DOHH2 (cell line): ENCODE data around the gene TMEM9.
A peak's percentile ranks its signal among the peaks of the same experiment; 100 is the strongest.

Experiments
- H3F3A ChIP-seq: fragments of 200-600 bp; sonication (generic), shearing (Covaris generic); 2 replicates; pipeline ENCODE4 v1.6.0; 2016; ENCODE audit warnings: antibody characterized with exemption, mild to moderate bottlenecking; ENCODE audit not compliant: control insufficient read depth, insufficient read depth
- H3K27ac ChIP-seq: fragments of 200-600 bp; sonication (generic); 2 replicates; pipeline ENCODE4 v1.5.1; 2014; ENCODE audit warnings: low read depth, mild to moderate bottlenecking, low read length, moderate library complexity
- H3K27me3 ChIP-seq: fragments of 200-600 bp; sonication (generic); 2 replicates; pipeline ENCODE4 v1.6.1; 2014; ENCODE audit warnings: mild to moderate bottlenecking, low read length, mixed read lengths; ENCODE audit not compliant: control insufficient read depth
- H3K36me3 ChIP-seq: fragments of 200-600 bp; sonication (generic); 2 replicates; pipeline ENCODE4 v1.6.1; 2014; ENCODE audit warnings: mild to moderate bottlenecking, low read length, moderate library complexity, mixed read lengths; ENCODE audit not compliant: control insufficient read depth
- H3K4me1 ChIP-seq: fragments of 200-600 bp; sonication (generic); 2 replicates; pipeline ENCODE4 v1.6.1; 2014; ENCODE audit warnings: mild to moderate bottlenecking, low read length, mixed read lengths; ENCODE audit not compliant: control insufficient read depth
- H3K4me2 ChIP-seq: fragments of 200-600 bp; sonication (generic); 2 replicates; pipeline ENCODE4 v1.6.0; 2014; ENCODE audit warnings: mild to moderate bottlenecking, low read length, moderate library complexity
- H3K4me3 ChIP-seq: fragments of 200-600 bp; sonication (generic); 2 replicates; pipeline ENCODE4 v1.5.1; 2014; ENCODE audit warnings: mild to moderate bottlenecking, low read length, mixed read lengths
- H3K79me2 ChIP-seq: fragments of 200-600 bp; sonication (generic); 2 replicates; pipeline ENCODE4 v1.6.1; 2014; ENCODE audit warnings: mild to moderate bottlenecking, low read length, mixed read lengths; ENCODE audit not compliant: control insufficient read depth
- H3K9me2 ChIP-seq: fragments of 200-600 bp; sonication (generic); replicated peaks from 2 replicates; pipeline ENCODE4 v1.6.1; 2014; ENCODE audit warnings: mild to moderate bottlenecking, low read length, mixed read lengths; ENCODE audit not compliant: control insufficient read depth
- H3K9me3 ChIP-seq: fragments of 200-600 bp; sonication (generic); 2 replicates; pipeline ENCODE4 v1.6.1; 2014; ENCODE audit warnings: antibody characterized with exemption, low read length, mixed read lengths; ENCODE audit not compliant: control insufficient read depth, insufficient read depth
- H4K20me1 ChIP-seq: fragments of 200-600 bp; sonication (generic); 2 replicates; pipeline ENCODE4 v1.6.0; 2014; ENCODE audit warnings: low read depth, mild to moderate bottlenecking, antibody characterized with exemption, low read length, moderate library complexity; ENCODE audit not compliant: control insufficient read depth, insufficient read depth
- EZH2phosphoT487 ChIP-seq: fragments of 200-600 bp; sonication (generic); IDR thresholded peaks from 2 replicates; pipeline ENCODE4 v1.6.1; 2017; ENCODE audit warnings: borderline replicate concordance, mild to moderate bottlenecking, antibody characterized with exemption, low read length, moderate library complexity, mixed read lengths
- TF ChIP-seq, protein P1 (sequence below): fragments of 200-600 bp; sonication (generic); IDR thresholded peaks from one replicate; pipeline ENCODE4 v1.5.1; 2014; ENCODE audit warnings: antibody characterized with exemption, mild to moderate bottlenecking, low read depth, low read length; ENCODE audit not compliant: poor library complexity, severe bottlenecking

TMEM9 gene

DNA sequence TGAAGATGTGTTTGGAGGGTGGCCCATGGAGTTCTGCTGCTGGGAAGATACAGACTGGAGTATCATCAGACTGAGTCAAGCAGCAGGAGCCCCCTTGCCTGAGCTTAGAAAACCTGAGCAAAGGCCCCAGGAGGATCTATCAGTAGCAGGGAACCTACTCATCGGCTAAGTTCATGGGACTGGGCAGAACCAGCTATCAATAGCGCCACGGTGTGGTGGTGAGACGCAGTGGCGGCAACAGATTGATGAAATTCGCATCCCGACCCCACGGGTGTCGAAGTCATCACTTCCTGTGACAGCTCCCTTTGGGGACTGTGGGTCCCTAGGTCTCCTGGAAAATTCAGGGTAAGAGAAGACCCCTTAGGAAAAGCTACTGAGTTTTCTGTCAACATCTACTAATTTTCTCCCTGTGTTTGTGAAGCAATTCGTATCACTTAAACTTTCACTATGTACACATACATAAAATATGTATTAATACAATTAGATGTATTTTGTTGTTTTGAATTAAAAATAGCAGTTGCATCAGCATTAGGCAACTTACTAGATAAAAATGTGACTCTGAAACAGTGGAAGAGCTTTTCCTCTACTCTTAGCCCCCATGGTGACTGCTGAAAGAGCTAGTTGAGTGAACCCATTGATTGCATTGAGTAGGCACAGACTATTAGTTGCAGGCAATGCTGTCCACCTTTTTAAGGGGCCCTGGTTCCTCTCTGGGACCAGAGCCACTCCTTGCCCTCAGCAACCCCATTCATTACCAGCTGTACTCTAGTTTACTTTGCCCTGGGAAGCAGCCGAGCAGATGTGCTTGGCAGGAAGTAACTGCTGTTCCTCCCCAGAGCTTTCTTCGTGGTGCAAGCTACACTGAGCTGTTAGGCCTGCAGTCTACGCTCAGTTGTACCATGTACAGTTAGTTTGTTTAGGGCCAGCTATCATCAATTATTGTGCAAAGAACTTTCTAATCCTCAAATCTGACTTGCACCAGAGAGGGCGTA, 34.8 kb downstream of the TMEM9 start:
- H3K4me2 ChIP-seq: no peak overlapping the region
- no peaks in the 10 kb centered on the region for H3K9me2 ChIP-seq
- no peaks in the 10 kb centered on the region for H3K9me3 ChIP-seq
- no peak overlapping the region for H3K4me3 ChIP-seq
- no peak for TF ChIP-seq EZH2phosphoT487
- TF ChIP-seq, protein P1, sequence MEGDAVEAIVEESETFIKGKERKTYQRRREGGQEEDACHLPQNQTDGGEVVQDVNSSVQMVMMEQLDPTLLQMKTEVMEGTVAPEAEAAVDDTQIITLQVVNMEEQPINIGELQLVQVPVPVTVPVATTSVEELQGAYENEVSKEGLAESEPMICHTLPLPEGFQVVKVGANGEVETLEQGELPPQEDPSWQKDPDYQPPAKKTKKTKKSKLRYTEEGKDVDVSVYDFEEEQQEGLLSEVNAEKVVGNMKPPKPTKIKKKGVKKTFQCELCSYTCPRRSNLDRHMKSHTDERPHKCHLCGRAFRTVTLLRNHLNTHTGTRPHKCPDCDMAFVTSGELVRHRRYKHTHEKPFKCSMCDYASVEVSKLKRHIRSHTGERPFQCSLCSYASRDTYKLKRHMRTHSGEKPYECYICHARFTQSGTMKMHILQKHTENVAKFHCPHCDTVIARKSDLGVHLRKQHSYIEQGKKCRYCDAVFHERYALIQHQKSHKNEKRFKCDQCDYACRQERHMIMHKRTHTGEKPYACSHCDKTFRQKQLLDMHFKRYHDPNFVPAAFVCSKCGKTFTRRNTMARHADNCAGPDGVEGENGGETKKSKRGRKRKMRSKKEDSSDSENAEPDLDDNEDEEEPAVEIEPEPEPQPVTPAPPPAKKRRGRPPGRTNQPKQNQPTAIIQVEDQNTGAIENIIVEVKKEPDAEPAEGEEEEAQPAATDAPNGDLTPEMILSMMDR: peak; percentile 72
- no peaks in the 10 kb centered on the region for H3K36me3 ChIP-seq
- H3K27ac ChIP-seq: no peak overlapping the region
- H3F3A ChIP-seq: no peaks in the 10 kb centered on the region
- H3K79me2 ChIP-seq: no peaks in the 10 kb centered on the region
- H4K20me1 ChIP-seq: no peaks in the 10 kb centered on the region
- H3K27me3 ChIP-seq: peaks cover 32% of the 10 kb centered on the region; the same call in 1 of the 2 replicates
- H3K4me1 ChIP-seq: 0 out of 2 replicates have a peak, but pooled peaks cover 3% of the 10 kb centered on the region

- Histone ChIP-seq H3K9me2 (no peaks in the 10 kb centered on the region), H3K27ac (no peak overlapping the region), H3K4me3 (no peak overlapping the region), H3K4me2 (no peak overlapping the region), H3K27me3 (peaks cover 18% of the 10 kb centered on the region; the same call in 1 of the 2 replicates), H3K79me2 (no peaks in the 10 kb centered on the region), H3K9me3 (no peaks in the 10 kb centered on the region), H3K36me3 (no peaks in the 10 kb centered on the region), H3F3A (no peaks in the 10 kb centered on the region), H3K4me1 (0 out of 2 replicates have a peak, but pooled peaks cover 3% of the 10 kb centered on the region), H4K20me1 (no peaks in the 10 kb centered on the region)
- TF ChIP-seq, protein P1: no peak
- no peak for TF ChIP-seq EZH2phosphoT487
Measured at GRCh38 chr1:201116091-201116490, 38.2 kb downstream of the TMEM9 start.

DNA sequence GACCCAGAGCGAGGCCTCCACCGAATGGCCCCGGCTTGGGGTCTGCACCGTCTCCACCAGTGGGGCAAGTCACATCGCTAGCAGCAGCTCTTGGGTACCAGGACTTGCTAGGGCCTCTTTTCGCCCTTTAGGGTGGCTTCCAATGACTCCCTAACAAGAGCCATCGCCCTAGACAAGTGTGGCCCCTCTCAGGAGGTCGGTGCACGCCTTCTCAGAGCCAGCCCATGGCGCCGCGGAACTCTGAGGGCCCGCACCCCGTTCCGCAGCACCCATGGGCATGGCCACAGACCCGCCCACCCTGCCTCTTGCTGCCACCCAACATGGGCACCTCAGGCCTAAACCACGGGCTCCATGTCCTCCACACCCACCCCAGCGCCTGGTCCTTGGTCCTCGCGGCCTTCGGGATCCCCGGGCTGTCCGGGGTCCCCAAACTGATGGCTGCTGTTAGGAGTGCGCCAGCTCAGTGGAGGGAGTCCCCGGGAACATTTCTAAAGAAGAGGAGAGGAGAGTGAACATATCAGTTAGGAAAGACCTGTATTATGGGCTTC, 38.8 kb downstream of the TMEM9 start:
- Histone ChIP-seq H3K36me3 (no peaks in the 10 kb centered on the region), H3K27ac (no peak overlapping the region), H3K27me3 (peaks cover 15% of the 10 kb centered on the region; the same call in 1 of the 2 replicates), H3K9me2 (no peaks in the 10 kb centered on the region), H3K79me2 (no peaks in the 10 kb centered on the region), H3K4me1 (0 out of 2 replicates have a peak, but pooled peaks cover 3% of the 10 kb centered on the region), H3F3A (no peaks in the 10 kb centered on the region), H4K20me1 (no peaks in the 10 kb centered on the region), H3K4me2 (no peak overlapping the region), H3K9me3 (no peaks in the 10 kb centered on the region), H3K4me3 (no peak overlapping the region)
- TF ChIP-seq, protein P1: no peak
- TF ChIP-seq EZH2phosphoT487: no peak
